Gastrocnemius medialis (tissue), 4 donors: ENCODE measurements around the gene RITA1.

ENCODE experiments used
- CTCF ChIP-seq, 5 experiments: fragments of 450-650 bp in 3 of 5; fragments of 200-600 bp in 2 of 5; sonication (generic) in 2 of 5; IDR thresholded peaks in 4 of 5; conservative IDR thresholded peaks in 1 of 5; 1 replicate in 4 of 5; 2 replicates in 1 of 5; pipeline ENCODE4 v1.5.1; 2016 to 2019; ENCODE audit warnings: antibody characterized with exemption in 5 of 5, mild to moderate bottlenecking in 3 of 5, moderate library complexity in 3 of 5
- POLR2A ChIP-seq, 2 donors: fragments of 450-650 bp; IDR thresholded peaks; one replicate each; pipeline ENCODE4 v1.6.1; 2017; ENCODE audit warnings: antibody characterized with exemption in 2 of 2, mild to moderate bottlenecking in 2 of 2, moderate library complexity in 2 of 2

GRCh38 chr12:113201187-113202177 is 16.0 kb downstream of the RITA1 start:
- TF ChIP-seq CTCF (IDR thresholded peaks at IDR 0.05 in 4 of 5, conservative IDR thresholded peaks at IDR 0.05 in 1 of 5) (no peak), POLR2A (IDR thresholded peaks at IDR 0.05) (no peak)
